HG02642 (cell line): ENCODE data around the gene FPR2.
"Not testable (repeated sequence)": the region's sequence is repeated elsewhere in the genome, so short reads cannot be mapped to it uniquely, and the experiment has no call there.

Experiments used
- ATAC-seq: cut with Tn5 transposase; IDR thresholded peaks from one replicate; pipeline ENCODE4 v1.9.1; 2021; ENCODE audit warnings: mild to moderate bottlenecking; ENCODE audit not compliant: unreplicated experiment, poor library complexity

FPR2 gene

DNA sequence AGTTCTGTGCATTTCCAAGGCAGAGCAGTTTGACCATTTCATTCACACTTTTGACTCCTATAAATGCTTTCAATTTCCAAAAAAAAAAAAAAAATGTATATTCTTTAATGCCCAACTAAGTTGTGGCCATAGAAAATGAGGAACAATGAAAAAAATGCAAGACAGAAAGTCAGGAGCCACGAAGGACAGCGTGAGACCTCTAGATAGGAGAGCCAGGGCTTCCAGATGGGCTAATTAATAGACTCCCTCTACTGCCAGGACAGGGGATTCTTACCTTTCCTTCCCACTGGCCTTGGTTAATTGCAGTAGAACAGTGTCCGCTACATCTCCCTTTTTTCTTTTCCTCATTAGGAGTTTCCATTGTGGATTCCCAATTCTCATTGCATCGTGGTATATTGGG, 42.5 kb downstream of the FPR2 start:
- no peak for ATAC-seq

DNA sequence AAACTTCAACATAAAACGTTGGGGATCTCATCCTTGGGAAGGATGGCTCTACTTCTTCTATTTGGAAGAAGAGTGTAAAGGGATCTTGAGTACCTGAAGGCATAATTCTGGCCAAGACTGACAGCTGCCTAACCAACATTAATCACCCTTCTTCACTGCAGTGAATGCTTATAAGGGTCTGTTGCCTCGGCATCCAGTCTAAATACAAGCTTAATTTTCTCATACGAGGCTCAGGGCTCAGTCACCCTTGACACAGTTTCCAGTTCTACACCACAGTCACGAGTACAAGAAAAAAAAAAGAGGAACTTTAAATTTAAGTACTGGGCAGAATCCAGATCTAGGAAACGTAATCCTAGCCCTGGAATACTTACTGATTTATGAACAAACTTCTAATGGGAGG, 43.0 kb downstream of the FPR2 start:
- ATAC-seq, result no peak

DNA sequence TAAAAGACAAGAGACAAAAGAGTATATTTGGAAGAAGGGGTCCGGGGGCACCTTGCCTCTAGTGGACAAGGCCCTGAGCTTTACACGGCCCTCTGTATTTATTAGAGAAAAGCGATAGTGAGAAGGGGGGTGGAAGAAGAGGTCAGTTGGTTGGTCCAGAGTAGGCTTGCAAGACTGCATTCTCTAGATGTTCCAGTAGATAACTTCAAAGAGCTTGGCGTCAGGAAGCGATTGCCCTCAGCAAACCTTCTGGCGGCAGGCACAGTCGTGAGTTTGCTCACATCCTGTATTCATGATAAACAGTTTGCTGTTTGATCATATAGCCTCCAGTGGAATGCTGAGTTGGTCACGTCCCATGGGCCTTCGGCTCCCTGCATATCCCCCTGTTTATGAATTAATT, 43.8 kb downstream of the FPR2 start:
- ATAC-seq, result not testable (repeated sequence)

DNA sequence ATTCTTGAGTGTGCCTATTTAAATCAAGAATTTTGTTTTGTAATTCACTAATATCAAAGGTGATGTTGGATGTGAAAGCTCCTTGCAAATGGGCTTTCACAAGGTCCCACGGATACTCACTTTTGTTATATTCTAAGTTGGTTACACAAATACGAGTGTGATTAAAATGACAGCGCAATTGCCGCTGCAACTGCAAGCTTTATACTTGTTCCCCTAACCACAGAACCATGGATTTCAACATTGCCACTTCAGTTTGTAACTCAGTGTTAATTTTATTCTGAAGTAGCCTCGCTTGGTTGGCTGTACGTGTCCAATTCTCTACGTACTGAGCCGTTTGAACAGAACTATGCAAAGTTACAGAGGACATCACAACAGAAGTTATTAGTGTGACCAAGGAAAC, 44.4 kb downstream of the FPR2 start:
- ATAC-seq, result not testable (repeated sequence)

- ATAC-seq, result not testable (repeated sequence)
These were observed 45.6 kb downstream of the FPR2 start for GRCh38 chr19:51806571-51806970.

GRCh38 chr19:51807111-51807701, 46.2 kb downstream of the FPR2 start:
- ATAC-seq, result no peak

DNA sequence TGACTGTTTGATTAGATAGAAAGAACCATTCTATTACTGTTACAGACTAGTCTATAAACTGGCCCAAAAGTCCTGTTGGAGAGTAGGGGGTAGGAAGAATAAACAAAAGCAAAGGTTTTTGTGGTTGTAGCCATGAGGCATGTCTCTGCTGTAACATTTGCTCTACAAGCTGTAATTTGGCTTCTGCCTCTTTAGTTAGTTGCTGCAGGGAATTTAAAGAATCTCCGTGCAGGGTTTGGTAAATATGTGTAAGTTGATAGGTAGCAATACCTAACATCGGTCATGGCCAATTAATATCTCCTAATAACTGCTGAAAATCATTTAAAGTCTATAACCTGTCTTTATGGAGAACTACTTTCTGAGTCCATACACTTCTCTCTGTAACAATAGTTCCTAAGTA, 46.9 kb downstream of the FPR2 start:
- no peak for ATAC-seq

- ATAC-seq, result no peak
These were observed 47.5 kb downstream of the FPR2 start for GRCh38 chr19:51808333-51808986.

DNA sequence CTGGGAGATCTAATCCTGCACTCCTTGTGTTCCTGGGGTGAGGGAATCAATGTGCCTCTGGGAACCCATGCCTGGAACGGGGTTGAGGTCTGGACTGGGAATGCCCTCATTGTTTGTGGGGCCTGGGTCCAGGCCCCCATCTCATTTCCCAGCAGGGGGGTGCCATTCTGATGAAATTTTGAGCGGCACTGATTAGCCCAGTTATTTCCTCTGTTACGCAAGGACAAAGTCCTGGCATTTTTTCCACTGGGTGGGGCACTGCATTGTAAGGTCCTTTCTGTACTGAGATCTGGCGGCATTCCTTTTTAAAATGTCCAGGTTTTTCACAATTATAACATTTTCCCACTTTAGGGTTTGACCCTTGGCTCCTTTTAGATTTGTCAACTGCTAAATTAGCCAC, 48.8 kb downstream of the FPR2 start:
- ATAC-seq, result no peak

DNA sequence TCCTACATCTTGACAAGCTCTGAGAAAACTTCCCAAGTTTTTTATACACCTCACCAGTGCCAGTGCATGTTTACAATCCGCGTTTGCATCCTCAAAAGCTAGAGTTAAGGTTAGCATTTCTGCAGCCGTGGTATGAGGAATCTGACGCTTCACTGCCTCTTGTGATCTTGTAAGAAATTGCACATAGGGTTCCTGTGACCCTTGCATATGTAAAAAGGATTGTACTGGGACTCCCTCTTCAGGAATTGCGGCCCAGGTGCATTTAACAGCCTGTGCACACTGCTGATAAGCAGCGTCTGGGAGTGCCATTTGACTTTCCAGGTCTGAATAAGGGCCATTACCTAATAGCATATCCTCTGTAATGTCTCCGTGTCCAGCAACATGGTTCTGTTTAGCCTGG, 49.2 kb downstream of the FPR2 start:
- ATAC-seq, result no peak

GRCh38 chr19:51811344-51811743, 50.4 kb downstream of the FPR2 start:
- no peak for ATAC-seq

DNA sequence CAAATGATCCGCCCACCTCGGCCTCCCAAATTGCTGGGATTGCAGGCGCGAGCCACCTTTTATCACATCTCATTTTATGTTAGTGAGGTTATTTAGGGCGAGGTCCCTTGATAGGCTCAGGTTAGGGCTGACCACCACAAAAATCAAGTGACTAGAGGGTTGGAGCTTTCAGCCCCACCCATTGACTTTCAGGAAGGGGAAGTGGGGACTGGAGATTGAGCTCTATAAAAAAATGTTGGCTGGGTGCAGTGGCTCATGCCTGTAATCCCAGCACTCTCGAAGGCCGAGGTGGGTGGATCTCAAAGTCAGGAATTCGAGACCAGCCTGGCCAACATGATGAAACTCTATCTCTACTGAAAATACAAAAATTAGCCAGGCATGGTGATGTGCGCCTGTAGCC, 54.1 kb downstream of the FPR2 start:
- ATAC-seq, result no peak

- ATAC-seq, result no peak
These were observed 55.7 kb downstream of the FPR2 start for GRCh38 chr19:51816711-51817110.

GRCh38 chr19:51820011-51820410, 59.0 kb downstream of the FPR2 start:
- ATAC-seq, result no peak
